PC-3 (cell line): ENCODE results near the gene RABEPK. TPM values are rescaled to one million over a fixed set of nuclear protein-coding genes. Genes with fewer than 3 reads are reported as not detected.

Experiments
- ATAC-seq: fragments of 200-7000 bp; cut with Tn5 transposase; 2 replicates; pipeline ENCODE4 v1.9.1; 2020; ENCODE audit warnings: mild to moderate bottlenecking, moderate library complexity
- BruUV-seq: library from RNA; stranded (reverse); fragments of 400-500 nt; replicated peaks from 2 replicates; lab custom pipeline; 2021; lab: Mats Ljungman, UMichigan
- CTCF ChIA-PET: fragments of 300-600 bp; sonication (Branson Sonifier 250); formaldehyde crosslinking; loops from one replicate; lab custom pipeline; 2022; ENCODE audit warnings: antibody characterized with exemption; lab: Charles Lee
- POLR2A ChIA-PET: fragments of 300-600 bp; sonication (Branson Sonifier 250); formaldehyde crosslinking; loops from one replicate; lab custom pipeline; 2022; ENCODE audit warnings: antibody characterized with exemption; ENCODE audit not compliant: unreplicated experiment; lab: Charles Lee
- DNase-seq: peaks from one replicate; pipeline ENCODE4 v3.0.0-alpha.2; 2015
- H2AFZ ChIP-seq: fragments of 300-600 bp; sonication (generic); 2 replicates; pipeline ENCODE4 v1.6.0; 2016; ENCODE audit warnings: antibody characterized with exemption, low read length
- H3F3A ChIP-seq: fragments of 300-600 bp; sonication (generic); one replicate; pipeline ENCODE4 v1.6.0; 2017; ENCODE audit warnings: antibody characterized with exemption, low read length, control low read depth, mild to moderate bottlenecking; ENCODE audit not compliant: unreplicated experiment
- H3K27ac ChIP-seq: fragments of 300-600 bp; sonication (generic); 2 replicates; pipeline ENCODE4 v1.5.1; 2016; ENCODE audit warnings: mild to moderate bottlenecking, low read length
- H3K27me3 ChIP-seq: fragments of 300-600 bp; sonication (generic); 2 replicates; pipeline ENCODE4 v1.6.1; 2016; ENCODE audit warnings: low read length, mixed read lengths
- H3K36me3 ChIP-seq: fragments of 300-600 bp; sonication (generic); 2 replicates; pipeline ENCODE4 v1.6.1; 2016; ENCODE audit warnings: low read depth, mixed run types, low read length, mixed read lengths
- H3K4me1 ChIP-seq: fragments of 300-600 bp; sonication (generic); 2 replicates; pipeline ENCODE4 v1.5.1; 2016; ENCODE audit warnings: low read length; ENCODE audit not compliant: insufficient read depth
- H3K4me2 ChIP-seq: fragments of 300-600 bp; sonication (generic); 2 replicates; pipeline ENCODE4 v1.6.0; 2016; ENCODE audit warnings: low read length
- H3K4me3 ChIP-seq: fragments of 300-600 bp; sonication (generic); 2 replicates; pipeline ENCODE4 v1.5.1; 2016; ENCODE audit warnings: mild to moderate bottlenecking, low read length, mixed read lengths
- H3K79me2 ChIP-seq: fragments of 300-600 bp; sonication (generic); 2 replicates; pipeline ENCODE4 v1.6.1; 2017; ENCODE audit warnings: low read length, mixed read lengths
- H3K9ac ChIP-seq: fragments of 300-600 bp; sonication (generic); 2 replicates; pipeline ENCODE4 v1.6.0; 2016; ENCODE audit warnings: mild to moderate bottlenecking, low read length
- H3K9me2 ChIP-seq: fragments of 300-600 bp; sonication (generic); replicated peaks from 2 replicates; pipeline ENCODE4 v1.6.1; 2016; ENCODE audit warnings: mixed run types, low read length, mixed read lengths
- H3K9me3 ChIP-seq: fragments of 300-600 bp; sonication (generic); 2 replicates; pipeline ENCODE4 v1.6.1; 2016; ENCODE audit warnings: low read length, mixed read lengths
- H4K20me1 ChIP-seq: fragments of 300-600 bp; sonication (generic); 2 replicates; pipeline ENCODE4 v1.6.1; 2016; ENCODE audit warnings: low read length, mixed read lengths
- CTCF ChIP-seq: fragments of 300-600 bp; sonication (generic); conservative IDR thresholded peaks from 2 replicates; pipeline ENCODE4 v1.5.1; 2017; ENCODE audit warnings: antibody characterized with exemption, low read depth, mild to moderate bottlenecking, low read length
- EZH2 ChIP-seq: fragments of 300-600 bp; sonication (generic); IDR thresholded peaks from one replicate; pipeline ENCODE4 v1.6.1; 2017; ENCODE audit warnings: antibody characterized with exemption, mild to moderate bottlenecking, low read length; ENCODE audit not compliant: unreplicated experiment
- EZH2phosphoT487 ChIP-seq: fragments of 300-600 bp; sonication (generic); IDR thresholded peaks from 2 replicates; pipeline ENCODE4 v1.6.1; 2018; ENCODE audit warnings: mild to moderate bottlenecking, antibody characterized with exemption, low read length, borderline replicate concordance
- intact Hi-C: fragments of 100-400 bp; cut with micrococcal nuclease; formaldehyde crosslinking; loops from 2 replicates; pipeline ENCODE4 v1.9.0; 2023
- total RNA-seq: library from RNA; depleted of rRNA; stranded (reverse); fragments of >200 nt; gene quantifications from 2 replicates; pipeline ENCODE4 v1.2.3, GENCODE V29; 2014; rRNA removed

RABEPK gene
- total RNA-seq, 1 experiment from 2014 or later, result 27.8 TPM

GRCh38 chr9:125276771-125277170, 76.4 kb downstream of the RABEPK start:
- Histone ChIP-seq H2AFZ (no peak overlapping the region), H3K4me1 (peaks cover 13% of the 10 kb centered on the region), H3K36me3 (no peaks in the 10 kb centered on the region), H3K9ac (no peak overlapping the region), H3K27ac (no peak overlapping the region), H4K20me1 (peaks cover 10% of the 10 kb centered on the region; the same call in 1 of the 2 replicates), H3K27me3 (no peaks in the 10 kb centered on the region), H3K9me2 (no peaks in the 10 kb centered on the region), H3K4me2 (no peak overlapping the region), H3K4me3 (no peak overlapping the region), H3K9me3 (no peaks in the 10 kb centered on the region), H3K79me2 (peaks cover 79% of the 10 kb centered on the region), H3F3A (no peaks in the 10 kb centered on the region)
- intact Hi-C loops, result no loop called here
- no peak for ATAC-seq
- no TSS peak for BruUV-seq
- ChIA-PET CTCF (no interaction called here), POLR2A (interaction anchor here (0.5 kb wide), 1 partner anchor 14 kb away, joined by 3 read pairs; no protein-coding TSS in a partner anchor)
- DNase-seq, result no peak
- TF ChIP-seq CTCF, result no peak
- no peak for TF ChIP-seq EZH2
- no peak for TF ChIP-seq EZH2phosphoT487

GRCh38 chr9:125277411-125277810, 77.1 kb downstream of the RABEPK start:
- H3K79me2 ChIP-seq, result peaks cover 74% of the 10 kb centered on the region
- no peak overlapping the region for H3K27ac ChIP-seq
- ATAC-seq (no peak), DNase-seq (no peak)
- TF ChIP-seq EZH2phosphoT487 (no peak), EZH2 (no peak), CTCF (no peak)
- POLR2A ChIA-PET, result no interaction called here
- no peaks in the 10 kb centered on the region for H3K36me3 ChIP-seq
- peaks cover 10% of the 10 kb centered on the region for H3K4me1 ChIP-seq
- no peak overlapping the region for H3K9ac ChIP-seq
- no TSS peak for BruUV-seq
- intact Hi-C loops, result no loop called here
- CTCF ChIA-PET, result no interaction called here
- no peak overlapping the region for H3K4me2 ChIP-seq
- H3K27me3 ChIP-seq, result no peaks in the 10 kb centered on the region
- no peak overlapping the region for H3K4me3 ChIP-seq
- peaks cover 8% of the 10 kb centered on the region; the same call in 1 of the 2 replicates for H4K20me1 ChIP-seq
- H3K9me3 ChIP-seq, result no peaks in the 10 kb centered on the region
- H2AFZ ChIP-seq, result no peak overlapping the region
- no peaks in the 10 kb centered on the region for H3F3A ChIP-seq
- no peaks in the 10 kb centered on the region for H3K9me2 ChIP-seq

GRCh38 chr9:125280945-125281344, 80.6 kb downstream of the RABEPK start:
- TF ChIP-seq CTCF (no peak), EZH2phosphoT487 (no peak), EZH2 (no peak)
- H3K27ac ChIP-seq, result no peak overlapping the region
- H3K9me2 ChIP-seq, result no peaks in the 10 kb centered on the region
- no peak overlapping the region for H3K4me2 ChIP-seq
- no peak overlapping the region for H3K4me3 ChIP-seq
- H3K4me1 ChIP-seq, result peaks cover 9% of the 10 kb centered on the region
- BruUV-seq, result no TSS peak
- no peaks in the 10 kb centered on the region for H3K9me3 ChIP-seq
- no peaks in the 10 kb centered on the region for H3K36me3 ChIP-seq
- H3K27me3 ChIP-seq, result no peaks in the 10 kb centered on the region
- intact Hi-C loops, result no loop called here
- no peaks in the 10 kb centered on the region for H3F3A ChIP-seq
- ATAC-seq, result no peak
- CTCF ChIA-PET, result no interaction called here
- DNase-seq, result no peak
- no peak overlapping the region for H2AFZ ChIP-seq
- H3K9ac ChIP-seq, result no peak overlapping the region
- H4K20me1 ChIP-seq, result peaks cover 4% of the 10 kb centered on the region; the same call in 1 of the 2 replicates
- H3K79me2 ChIP-seq, result peaks cover 55% of the 10 kb centered on the region
- POLR2A ChIA-PET, result no interaction called here

Other genes starting within 250 kb of the RABEPK start
- gene SCAI, start 57.0 kb upstream of the RABEPK start, total RNA-seq, result 4.4 and 5.2 TPM in 2 replicates
- 10.8 and 16.4 TPM in 2 replicates for gene PPP6C, start 10.7 kb upstream of the RABEPK start, total RNA-seq
- 112 and 142 TPM in 2 replicates for gene HSPA5, start 40.8 kb downstream of the RABEPK start, total RNA-seq
- 29.7 and 30.5 TPM in 2 replicates for gene GAPVD1, start 61.3 kb downstream of the RABEPK start, total RNA-seq